ENCODE data around the gene USP37. TPM values are rescaled to one million over a fixed set of nuclear protein-coding genes. Genes with fewer than 3 reads are reported as not detected.

USP37 gene
- total RNA-seq, 3 donors from 2014 or later = 6.9 to 24.6 (median 14.4) TPM

DNA sequence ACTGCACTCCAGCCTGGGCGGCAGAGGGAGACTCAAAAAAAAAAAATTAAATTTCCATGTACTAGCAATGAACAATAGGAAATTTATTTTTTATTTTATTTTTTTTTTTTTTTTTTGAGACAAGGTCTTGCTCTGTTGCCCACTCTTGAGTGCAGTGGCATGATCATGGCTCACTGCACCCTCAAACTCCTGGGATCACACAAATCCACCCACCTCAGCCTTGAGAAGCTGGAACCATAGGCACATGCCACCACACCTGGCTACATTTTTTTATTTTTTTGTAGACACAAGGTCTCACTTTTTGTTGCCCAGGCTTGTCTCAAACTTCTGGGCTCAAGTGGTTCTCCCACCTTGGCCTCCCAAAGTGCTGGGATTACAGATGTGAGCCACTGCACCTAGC, 17.4 kb upstream of the USP37 start:
- Histone ChIP-seq H3K4me1 (no peaks in the 10 kb centered on the region), H3K36me3 (no peaks in the 10 kb centered on the region), H3K27ac (no peak overlapping the region), H3K9me3 (no peaks in the 10 kb centered on the region), H3K4me3 (no peak overlapping the region), H3K27me3 (no peaks in the 10 kb centered on the region)
- TF ChIP-seq POLR2A (IDR thresholded peaks at IDR 0.05) = no peak
- TF ChIP-seq POLR2AphosphoS5 (IDR thresholded peaks at IDR 0.05) = no peak
- TF ChIP-seq, protein P1, sequence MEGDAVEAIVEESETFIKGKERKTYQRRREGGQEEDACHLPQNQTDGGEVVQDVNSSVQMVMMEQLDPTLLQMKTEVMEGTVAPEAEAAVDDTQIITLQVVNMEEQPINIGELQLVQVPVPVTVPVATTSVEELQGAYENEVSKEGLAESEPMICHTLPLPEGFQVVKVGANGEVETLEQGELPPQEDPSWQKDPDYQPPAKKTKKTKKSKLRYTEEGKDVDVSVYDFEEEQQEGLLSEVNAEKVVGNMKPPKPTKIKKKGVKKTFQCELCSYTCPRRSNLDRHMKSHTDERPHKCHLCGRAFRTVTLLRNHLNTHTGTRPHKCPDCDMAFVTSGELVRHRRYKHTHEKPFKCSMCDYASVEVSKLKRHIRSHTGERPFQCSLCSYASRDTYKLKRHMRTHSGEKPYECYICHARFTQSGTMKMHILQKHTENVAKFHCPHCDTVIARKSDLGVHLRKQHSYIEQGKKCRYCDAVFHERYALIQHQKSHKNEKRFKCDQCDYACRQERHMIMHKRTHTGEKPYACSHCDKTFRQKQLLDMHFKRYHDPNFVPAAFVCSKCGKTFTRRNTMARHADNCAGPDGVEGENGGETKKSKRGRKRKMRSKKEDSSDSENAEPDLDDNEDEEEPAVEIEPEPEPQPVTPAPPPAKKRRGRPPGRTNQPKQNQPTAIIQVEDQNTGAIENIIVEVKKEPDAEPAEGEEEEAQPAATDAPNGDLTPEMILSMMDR (IDR thresholded peaks at IDR 0.05) = no peak
- intact Hi-C loops (cut with DNase I; ENCODE audit: low total_unique reads) = no loop called here
- no peak for DNase-seq (ENCODE audit: low spot score in 2 of 2)

DNA sequence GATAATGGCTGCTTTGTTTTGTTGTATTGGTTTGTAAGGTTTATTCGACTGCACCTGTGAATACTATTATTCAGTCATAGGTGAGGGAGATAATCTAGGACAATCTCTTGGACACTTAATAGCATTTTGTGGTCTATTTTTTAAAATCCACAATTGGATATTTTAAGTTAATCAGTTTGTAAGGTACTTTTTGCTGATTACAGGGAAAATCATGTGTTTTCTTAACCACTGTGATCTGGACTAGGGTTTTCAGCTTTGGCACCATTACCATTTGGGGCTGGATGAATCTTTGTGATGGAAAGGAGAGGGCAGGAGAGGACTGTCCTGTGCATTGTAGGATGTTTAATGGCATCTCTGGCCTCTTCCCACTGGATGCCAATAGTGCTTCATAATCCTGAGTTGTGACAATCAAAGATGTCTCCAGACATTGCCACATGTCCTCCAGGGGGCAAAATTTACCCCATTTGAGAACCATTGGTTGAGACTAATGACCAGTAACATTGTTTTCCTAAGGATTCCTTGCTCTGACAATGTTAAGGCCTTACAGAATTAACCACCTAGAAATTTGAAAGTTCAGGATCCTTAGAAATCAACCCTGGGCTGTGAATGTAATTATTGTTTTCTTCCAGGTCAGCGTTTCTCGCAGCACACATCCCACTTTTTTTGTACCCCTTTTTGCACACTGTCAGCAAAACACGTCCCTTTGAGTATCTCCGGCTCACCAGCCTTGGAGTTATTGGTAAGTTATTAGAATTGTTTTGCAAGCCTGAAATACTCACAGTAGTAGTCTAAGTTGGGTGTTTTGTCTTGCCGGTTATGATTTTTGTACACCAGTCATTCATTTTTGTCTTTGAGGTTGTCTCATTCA, 16.1 kb upstream of the USP37 start:
- no peak overlapping the region for H3K4me3 ChIP-seq
- H3K27me3 ChIP-seq = no peaks in the 10 kb centered on the region
- intact Hi-C loops (cut with DNase I; ENCODE audit: low total_unique reads) = no loop called here
- H3K27ac ChIP-seq = no peak overlapping the region
- TF ChIP-seq POLR2AphosphoS5 (IDR thresholded peaks at IDR 0.05) (no peak), POLR2A (IDR thresholded peaks at IDR 0.05) (no peak)
- TF ChIP-seq, protein P1 (IDR thresholded peaks at IDR 0.05) = no peak
- no peaks in the 10 kb centered on the region for H3K9me3 ChIP-seq
- H3K36me3 ChIP-seq = no peaks in the 10 kb centered on the region
- no peaks in the 10 kb centered on the region for H3K4me1 ChIP-seq
- no peak for DNase-seq (ENCODE audit: low spot score in 2 of 2)

- H3K27ac ChIP-seq = no peak overlapping the region
- intact Hi-C loops (cut with DNase I; ENCODE audit: low total_unique reads) = no loop called here
- H3K36me3 ChIP-seq = no peaks in the 10 kb centered on the region
- no peak overlapping the region for H3K4me3 ChIP-seq
- no peaks in the 10 kb centered on the region for H3K4me1 ChIP-seq
- no peaks in the 10 kb centered on the region for H3K9me3 ChIP-seq
- no peak for DNase-seq (ENCODE audit: low spot score in 2 of 2)
- TF ChIP-seq POLR2A (IDR thresholded peaks at IDR 0.05) (no peak), POLR2AphosphoS5 (IDR thresholded peaks at IDR 0.05) (no peak)
- TF ChIP-seq, protein P1 (IDR thresholded peaks at IDR 0.05) = no peak
- no peaks in the 10 kb centered on the region for H3K27me3 ChIP-seq
These were observed 13.9 kb upstream of the USP37 start for GRCh38 chr2:218582076-218582475.

- no peaks in the 10 kb centered on the region for H3K4me1 ChIP-seq
- no peak for TF ChIP-seq POLR2AphosphoS5 (IDR thresholded peaks at IDR 0.05)
- TF ChIP-seq, protein P1 (IDR thresholded peaks at IDR 0.05) = no peak
- no peak for TF ChIP-seq POLR2A (IDR thresholded peaks at IDR 0.05)
- H3K9me3 ChIP-seq = no peaks in the 10 kb centered on the region
- H3K36me3 ChIP-seq = no peaks in the 10 kb centered on the region
- intact Hi-C loops (cut with DNase I; ENCODE audit: low total_unique reads) = no loop called here
- H3K27ac ChIP-seq = no peak overlapping the region
- DNase-seq (ENCODE audit: low spot score in 2 of 2) = no peak
- H3K27me3 ChIP-seq = no peaks in the 10 kb centered on the region
- no peak overlapping the region for H3K4me3 ChIP-seq
These were observed 10.2 kb upstream of the USP37 start for GRCh38 chr2:218578272-218578877.

Measured in breast epithelium (tissue), 4 donors.